ENCODE results near the gene OPHN1. TPM values are rescaled to one million over a fixed set of nuclear protein-coding genes. Genes with fewer than 3 reads are reported as not detected.

The OPHN1 gene
- total RNA-seq, 1 experiment from 2014 or later, result 4.4 TPM

DNA sequence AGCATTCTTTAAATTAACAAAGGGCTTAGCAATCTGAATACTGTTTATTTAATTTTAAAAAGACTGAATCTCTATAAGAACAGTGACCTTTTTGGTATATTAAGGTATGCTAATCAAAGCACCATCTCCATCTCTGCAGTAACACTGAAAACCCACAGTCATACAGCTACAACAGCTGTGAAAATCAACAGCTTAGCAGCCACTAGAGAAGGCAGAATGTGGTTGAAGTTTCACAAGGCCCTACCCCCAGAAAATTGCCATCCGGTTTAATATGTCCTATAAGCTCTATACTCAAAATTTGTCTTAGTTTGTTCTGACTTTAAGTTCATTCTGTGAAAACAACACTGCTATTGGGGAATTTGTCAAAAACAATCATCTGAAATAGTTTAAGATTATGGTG, 128.7 kb downstream of the OPHN1 start (continued):
- TF ChIP-seq, protein P1, sequence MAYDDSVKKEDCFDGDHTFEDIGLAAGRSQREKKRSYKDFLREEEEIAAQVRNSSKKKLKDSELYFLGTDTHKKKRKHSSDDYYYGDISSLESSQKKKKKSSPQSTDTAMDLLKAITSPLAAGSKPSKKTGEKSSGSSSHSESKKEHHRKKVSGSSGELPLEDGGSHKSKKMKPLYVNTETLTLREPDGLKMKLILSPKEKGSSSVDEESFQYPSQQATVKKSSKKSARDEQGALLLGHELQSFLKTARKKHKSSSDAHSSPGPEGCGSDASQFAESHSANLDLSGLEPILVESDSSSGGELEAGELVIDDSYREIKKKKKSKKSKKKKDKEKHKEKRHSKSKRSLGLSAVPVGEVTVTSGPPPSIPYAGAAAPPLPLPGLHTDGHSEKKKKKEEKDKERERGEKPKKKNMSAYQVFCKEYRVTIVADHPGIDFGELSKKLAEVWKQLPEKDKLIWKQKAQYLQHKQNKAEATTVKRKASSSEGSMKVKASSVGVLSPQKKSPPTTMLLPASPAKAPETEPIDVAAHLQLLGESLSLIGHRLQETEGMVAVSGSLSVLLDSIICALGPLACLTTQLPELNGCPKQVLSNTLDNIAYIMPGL (CRISPR knock-in tag; IDR thresholded peaks at IDR 0.05), result no peak
- TF ChIP-seq, protein P2, sequence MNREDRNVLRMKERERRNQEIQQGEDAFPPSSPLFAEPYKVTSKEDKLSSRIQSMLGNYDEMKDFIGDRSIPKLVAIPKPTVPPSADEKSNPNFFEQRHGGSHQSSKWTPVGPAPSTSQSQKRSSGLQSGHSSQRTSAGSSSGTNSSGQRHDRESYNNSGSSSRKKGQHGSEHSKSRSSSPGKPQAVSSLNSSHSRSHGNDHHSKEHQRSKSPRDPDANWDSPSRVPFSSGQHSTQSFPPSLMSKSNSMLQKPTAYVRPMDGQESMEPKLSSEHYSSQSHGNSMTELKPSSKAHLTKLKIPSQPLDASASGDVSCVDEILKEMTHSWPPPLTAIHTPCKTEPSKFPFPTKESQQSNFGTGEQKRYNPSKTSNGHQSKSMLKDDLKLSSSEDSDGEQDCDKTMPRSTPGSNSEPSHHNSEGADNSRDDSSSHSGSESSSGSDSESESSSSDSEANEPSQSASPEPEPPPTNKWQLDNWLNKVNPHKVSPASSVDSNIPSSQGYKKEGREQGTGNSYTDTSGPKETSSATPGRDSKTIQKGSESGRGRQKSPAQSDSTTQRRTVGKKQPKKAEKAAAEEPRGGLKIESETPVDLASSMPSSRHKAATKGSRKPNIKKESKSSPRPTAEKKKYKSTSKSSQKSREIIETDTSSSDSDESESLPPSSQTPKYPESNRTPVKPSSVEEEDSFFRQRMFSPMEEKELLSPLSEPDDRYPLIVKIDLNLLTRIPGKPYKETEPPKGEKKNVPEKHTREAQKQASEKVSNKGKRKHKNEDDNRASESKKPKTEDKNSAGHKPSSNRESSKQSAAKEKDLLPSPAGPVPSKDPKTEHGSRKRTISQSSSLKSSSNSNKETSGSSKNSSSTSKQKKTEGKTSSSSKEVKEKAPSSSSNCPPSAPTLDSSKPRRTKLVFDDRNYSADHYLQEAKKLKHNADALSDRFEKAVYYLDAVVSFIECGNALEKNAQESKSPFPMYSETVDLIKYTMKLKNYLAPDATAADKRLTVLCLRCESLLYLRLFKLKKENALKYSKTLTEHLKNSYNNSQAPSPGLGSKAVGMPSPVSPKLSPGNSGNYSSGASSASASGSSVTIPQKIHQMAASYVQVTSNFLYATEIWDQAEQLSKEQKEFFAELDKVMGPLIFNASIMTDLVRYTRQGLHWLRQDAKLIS (CRISPR knock-in tag; IDR thresholded peaks at IDR 0.05; ENCODE audit: borderline replicate concordance), result no peak

DNA sequence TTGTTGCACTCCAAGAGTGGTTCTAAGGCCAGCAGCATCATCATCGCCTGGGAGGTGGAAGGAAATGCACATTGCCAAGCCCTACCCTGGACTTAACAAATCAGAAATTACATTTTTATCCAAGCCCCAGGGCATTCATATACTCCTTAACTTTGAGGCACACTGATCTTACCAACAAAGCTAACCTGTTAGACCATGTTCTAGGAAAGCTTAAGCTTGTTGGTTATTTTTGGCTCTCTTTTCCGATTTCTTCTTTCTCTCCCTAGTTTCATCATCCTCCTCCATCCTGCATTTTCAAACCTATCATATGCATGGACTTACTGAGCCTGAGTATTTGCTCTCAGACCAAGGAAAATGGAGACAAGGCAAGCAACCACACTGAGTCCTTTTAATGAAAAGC, 133.4 kb downstream of the OPHN1 start:
- no peak overlapping the region for H3K4me3 Mint-ChIP-seq
- no peaks in the 10 kb centered on the region for H3K27me3 Mint-ChIP-seq (ENCODE audit: low read depth)
- ATAC-seq, result no peak
- TF ChIP-seq TCF7 (CRISPR knock-in tag; IDR thresholded peaks at IDR 0.05; ENCODE audit: low read depth), result no peak
- TF ChIP-seq, protein P3, sequence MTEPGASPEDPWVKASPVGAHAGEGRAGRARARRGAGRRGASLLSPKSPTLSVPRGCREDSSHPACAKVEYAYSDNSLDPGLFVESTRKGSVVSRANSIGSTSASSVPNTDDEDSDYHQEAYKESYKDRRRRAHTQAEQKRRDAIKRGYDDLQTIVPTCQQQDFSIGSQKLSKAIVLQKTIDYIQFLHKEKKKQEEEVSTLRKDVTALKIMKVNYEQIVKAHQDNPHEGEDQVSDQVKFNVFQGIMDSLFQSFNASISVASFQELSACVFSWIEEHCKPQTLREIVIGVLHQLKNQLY (CRISPR knock-in tag; IDR thresholded peaks at IDR 0.05), result no peak
- ChIA-PET POLR2A (no interaction called here), CTCF (no interaction called here)
- no peak overlapping the region for H3K27ac Mint-ChIP-seq
- 0 out of 2 replicates have a peak, but pooled peaks cover 5% of the 10 kb centered on the region for H3K4me1 Mint-ChIP-seq
- no peaks in the 10 kb centered on the region for H3K9me3 Mint-ChIP-seq
- no peak for DNase-seq (ENCODE audit: low spot score)
- no peaks in the 10 kb centered on the region for H3K36me3 Mint-ChIP-seq

DNA sequence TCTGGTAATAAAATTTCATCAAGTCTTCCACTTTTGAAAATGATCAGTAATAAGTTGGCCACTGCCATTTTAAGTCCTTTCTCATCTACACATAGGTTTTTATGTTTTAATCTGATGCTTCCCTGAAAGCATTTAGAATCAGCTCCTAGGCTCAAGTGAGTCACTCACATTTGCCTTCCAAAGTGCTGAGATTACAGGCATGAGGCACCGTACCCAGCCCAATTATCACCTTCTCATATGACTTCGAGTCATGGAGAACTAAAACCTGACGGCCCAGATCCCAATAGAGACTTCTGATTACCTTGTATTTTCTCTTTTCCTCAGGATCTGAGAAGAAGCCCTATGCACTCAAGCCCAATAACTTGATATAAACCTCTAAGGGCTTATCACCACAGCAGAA, 140.8 kb downstream of the OPHN1 start:
- no peaks in the 10 kb centered on the region for H3K36me3 Mint-ChIP-seq
- TF ChIP-seq CREB1 (CRISPR knock-in tag; IDR thresholded peaks at IDR 0.05), result no peak
- TF ChIP-seq, protein P4, sequence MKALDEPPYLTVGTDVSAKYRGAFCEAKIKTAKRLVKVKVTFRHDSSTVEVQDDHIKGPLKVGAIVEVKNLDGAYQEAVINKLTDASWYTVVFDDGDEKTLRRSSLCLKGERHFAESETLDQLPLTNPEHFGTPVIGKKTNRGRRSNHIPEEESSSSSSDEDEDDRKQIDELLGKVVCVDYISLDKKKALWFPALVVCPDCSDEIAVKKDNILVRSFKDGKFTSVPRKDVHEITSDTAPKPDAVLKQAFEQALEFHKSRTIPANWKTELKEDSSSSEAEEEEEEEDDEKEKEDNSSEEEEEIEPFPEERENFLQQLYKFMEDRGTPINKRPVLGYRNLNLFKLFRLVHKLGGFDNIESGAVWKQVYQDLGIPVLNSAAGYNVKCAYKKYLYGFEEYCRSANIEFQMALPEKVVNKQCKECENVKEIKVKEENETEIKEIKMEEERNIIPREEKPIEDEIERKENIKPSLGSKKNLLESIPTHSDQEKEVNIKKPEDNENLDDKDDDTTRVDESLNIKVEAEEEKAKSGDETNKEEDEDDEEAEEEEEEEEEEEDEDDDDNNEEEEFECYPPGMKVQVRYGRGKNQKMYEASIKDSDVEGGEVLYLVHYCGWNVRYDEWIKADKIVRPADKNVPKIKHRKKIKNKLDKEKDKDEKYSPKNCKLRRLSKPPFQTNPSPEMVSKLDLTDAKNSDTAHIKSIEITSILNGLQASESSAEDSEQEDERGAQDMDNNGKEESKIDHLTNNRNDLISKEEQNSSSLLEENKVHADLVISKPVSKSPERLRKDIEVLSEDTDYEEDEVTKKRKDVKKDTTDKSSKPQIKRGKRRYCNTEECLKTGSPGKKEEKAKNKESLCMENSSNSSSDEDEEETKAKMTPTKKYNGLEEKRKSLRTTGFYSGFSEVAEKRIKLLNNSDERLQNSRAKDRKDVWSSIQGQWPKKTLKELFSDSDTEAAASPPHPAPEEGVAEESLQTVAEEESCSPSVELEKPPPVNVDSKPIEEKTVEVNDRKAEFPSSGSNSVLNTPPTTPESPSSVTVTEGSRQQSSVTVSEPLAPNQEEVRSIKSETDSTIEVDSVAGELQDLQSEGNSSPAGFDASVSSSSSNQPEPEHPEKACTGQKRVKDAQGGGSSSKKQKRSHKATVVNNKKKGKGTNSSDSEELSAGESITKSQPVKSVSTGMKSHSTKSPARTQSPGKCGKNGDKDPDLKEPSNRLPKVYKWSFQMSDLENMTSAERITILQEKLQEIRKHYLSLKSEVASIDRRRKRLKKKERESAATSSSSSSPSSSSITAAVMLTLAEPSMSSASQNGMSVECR (CRISPR knock-in tag; IDR thresholded peaks at IDR 0.05; ENCODE audit: borderline replicate concordance), result no peak
- no peak for TF ChIP-seq TEAD1 (CRISPR knock-in tag; IDR thresholded peaks at IDR 0.05)
- no peak for TF ChIP-seq ZNF423 (CRISPR knock-in tag; IDR thresholded peaks at IDR 0.05)
- TF ChIP-seq OVOL2 (CRISPR knock-in tag; IDR thresholded peaks at IDR 0.05; ENCODE audit: borderline replicate concordance), result no peak
- no peak for TF ChIP-seq SMAD3 (CRISPR knock-in tag; IDR thresholded peaks at IDR 0.05; ENCODE audit: borderline replicate concordance)
- no peak for TF ChIP-seq NFYB (CRISPR knock-in tag; conservative IDR thresholded peaks at IDR 0.05; ENCODE audit: low read depth)
- no peak for DNase-seq (ENCODE audit: low spot score)
- H3K4me1 Mint-ChIP-seq, result 0 out of 2 replicates have a peak, but pooled peaks cover 3% of the 10 kb centered on the region
- H3K27ac Mint-ChIP-seq, result no peak overlapping the region
- H3K4me3 Mint-ChIP-seq, result no peak overlapping the region
- H3K9me3 Mint-ChIP-seq, result no peaks in the 10 kb centered on the region
- POLR2A ChIA-PET, result no interaction called here
- no peaks in the 10 kb centered on the region for H3K27me3 Mint-ChIP-seq (ENCODE audit: low read depth)
- ATAC-seq, result no peak
- CTCF ChIA-PET, result no interaction called here
